SHP77 (cell line): ENCODE results near the gene SLC35E2B.
A peak's percentile ranks its signal among the peaks of the same experiment; 100 is the strongest.
"Not testable (repeated sequence)": the region's sequence is repeated elsewhere in the genome, so short reads cannot be mapped to it uniquely, and the experiment has no call there.

ENCODE experiments used
- DNase-seq, 2 experiments: peaks; one replicate each; lab custom pipeline; 2025; lab: John Stamatoyannopoulos, UW

Gene SLC35E2B

DNA sequence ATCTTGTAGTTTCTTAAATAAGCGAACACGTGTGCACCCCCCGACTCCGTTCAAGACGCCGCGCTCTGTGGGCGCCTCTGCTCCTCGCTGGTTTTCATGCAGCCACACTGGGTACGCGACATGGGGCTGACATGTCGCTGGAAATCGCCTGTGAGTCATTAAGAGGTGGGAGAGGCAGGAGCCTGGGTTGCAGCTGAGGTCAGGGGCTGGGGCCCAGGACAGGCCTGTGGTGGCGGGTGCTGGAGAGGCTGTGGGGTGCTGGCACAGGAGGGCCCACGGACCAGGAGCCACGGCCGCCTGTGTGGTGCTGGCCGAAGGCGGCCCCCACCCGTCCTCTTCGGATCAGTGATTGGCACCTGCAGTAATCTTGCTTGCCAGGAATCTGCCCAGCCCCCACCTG, 17.8 kb downstream of the SLC35E2B start:
- DNase-seq: not testable (repeated sequence)

DNA sequence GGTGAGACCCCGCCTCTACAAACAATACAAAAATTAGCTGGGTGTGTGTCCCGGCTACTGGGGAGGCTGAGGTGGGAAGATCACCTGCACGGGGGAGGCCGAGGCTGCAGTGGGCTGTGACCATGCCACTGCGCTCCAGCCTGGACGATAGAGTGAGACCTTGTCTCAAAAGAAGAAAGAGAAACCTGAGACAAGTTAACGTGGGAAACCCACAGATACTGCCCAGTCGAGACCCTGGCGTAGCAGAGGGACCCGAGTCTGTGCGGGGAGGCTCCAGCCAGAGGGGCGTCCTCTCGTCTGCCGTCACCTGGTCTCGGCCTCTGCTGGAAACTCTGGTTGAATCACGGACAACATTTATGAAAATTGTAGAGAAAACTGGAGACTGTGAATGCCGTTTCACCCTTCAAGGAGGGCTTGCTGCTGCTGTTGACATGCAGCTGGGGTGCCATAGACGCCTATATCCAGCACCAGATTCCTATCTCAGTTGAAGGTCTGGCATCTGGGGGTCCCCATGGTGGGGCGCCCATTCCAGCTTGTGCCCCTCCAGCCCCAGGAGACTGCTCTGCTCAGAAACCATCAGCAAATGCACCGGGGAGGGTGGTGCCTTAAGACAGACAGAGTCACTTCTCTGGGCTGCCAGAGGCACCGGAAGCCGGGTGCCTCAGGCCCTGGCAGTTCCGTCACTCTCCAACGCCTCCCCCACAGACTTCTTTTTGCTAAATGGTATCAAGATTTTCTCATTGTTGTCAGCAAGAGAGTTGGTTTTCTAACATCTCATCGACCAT, 20.2 kb downstream of the SLC35E2B start:
- DNase-seq: no peak

DNA sequence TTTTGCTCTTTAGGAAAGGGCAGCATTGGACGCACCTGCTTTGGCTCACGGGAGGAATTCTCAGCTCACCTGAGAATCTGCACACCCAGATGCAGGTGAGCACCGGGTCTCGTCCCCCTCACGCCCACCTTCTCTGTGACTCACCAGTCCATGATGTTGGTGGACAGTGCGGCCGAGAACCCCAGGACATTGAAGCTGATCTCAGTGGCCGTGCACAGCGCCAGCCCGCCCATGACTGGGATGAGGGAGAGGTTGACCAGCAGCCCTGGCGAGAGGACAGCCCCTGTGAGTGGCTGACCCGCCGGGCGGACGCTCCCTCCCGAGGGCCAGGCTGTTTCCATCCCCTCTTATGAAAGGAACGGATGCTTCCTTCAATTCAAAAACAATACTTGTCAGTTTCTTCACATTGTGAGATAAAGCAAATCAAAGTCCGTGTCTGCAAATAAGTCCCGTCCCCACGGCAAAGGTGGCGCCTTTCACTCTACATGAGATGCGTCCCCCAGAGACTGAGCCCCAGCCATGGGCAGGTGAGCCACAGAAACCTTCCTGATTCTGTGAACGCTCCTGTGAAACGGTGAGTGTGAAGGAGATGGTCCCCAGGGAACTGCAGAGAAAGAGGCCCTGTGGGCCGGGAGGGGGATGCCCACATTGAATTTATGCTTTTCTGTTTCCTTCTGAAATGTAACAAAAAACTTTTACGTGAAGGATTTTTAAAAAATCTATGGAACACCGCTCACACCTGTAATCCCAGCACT, 21.1 kb downstream of the SLC35E2B start:
- DNase-seq: no peak

DNA sequence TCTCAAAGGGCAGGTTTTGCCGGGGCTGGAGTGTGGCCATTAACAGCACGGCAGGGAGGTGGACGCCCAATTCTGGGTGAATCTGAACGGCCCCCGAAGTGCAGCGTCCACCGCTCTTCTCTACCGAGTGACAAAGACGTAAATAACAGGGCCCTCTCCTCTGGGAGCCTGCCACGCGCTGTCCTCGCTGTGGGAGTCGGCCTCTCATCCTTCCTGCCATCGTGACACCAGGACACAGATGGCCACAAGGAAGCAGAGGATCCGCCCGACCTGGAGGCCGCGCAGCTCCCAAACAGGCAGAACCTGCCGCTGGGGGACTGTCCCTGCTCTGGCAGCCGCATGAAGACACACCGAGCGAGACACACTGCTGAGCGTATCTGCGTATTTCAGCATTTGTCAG, 21.7 kb downstream of the SLC35E2B start:
- no peak for DNase-seq

DNA sequence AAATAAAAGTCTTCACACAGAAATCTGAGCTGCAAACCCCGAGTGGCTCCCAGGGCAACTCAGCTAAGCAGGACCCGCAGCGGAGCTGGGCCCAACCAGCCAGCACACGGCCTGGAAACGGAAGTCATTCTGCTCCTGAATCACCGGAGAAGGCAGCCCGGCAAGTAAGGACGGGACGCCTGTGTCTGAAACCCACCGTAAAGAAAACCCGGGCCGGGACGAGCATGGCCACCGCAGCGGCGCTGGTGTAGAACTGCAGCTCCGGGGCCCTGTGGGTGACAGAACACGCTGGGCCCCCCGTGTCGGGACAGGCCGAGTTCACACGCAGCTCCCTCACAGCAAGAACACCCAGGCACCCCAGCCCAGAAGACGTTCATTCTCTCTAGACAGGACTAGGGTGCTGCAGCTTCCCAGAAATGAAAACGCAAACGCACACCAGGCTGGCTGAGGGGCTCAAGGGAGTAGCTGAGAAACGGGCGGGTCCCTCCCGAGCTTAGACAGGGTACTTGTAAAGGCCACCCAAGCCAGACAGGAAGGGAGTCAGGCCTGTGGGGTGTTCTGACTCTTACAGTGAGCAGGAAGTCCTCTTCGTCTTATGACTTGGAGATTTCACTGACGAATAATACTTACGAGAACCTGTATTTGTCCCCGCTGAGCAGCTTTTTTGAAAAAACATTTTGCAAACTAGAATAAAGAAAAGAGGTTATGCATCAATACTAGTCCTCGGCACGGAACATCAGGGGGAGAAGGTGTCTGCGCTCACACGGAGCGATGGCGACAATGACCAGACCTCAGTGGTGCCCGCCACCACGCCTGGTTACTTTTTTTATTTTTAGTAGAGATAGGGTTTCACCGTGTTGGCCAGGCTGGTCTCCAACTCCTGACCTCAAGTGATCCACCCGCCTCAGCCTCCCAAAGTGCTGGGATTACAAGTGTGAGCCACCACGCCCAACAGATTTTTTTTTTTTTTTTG, 22.8 kb downstream of the SLC35E2B start:
- no peak for DNase-seq

DNA sequence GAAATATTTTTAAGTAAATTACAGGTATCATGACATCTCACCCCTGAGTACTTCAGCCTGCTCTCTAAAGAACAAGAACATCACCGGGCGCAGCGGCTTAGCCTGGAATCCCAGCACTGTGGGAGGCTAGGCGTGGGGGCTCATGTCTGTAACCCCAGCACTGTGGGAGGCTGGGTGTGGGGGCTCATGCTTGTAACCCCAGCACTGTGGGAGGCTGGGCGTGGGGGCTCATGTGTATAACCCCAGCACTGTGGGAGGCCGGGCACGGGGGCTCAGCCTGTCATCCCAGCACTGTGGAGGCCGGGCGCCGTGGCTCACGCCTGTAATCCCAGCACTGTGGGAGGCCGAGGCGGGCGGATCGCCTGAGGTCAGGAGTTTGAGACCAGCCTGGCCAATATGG, 26.1 kb downstream of the SLC35E2B start:
- no peak for DNase-seq

DNA sequence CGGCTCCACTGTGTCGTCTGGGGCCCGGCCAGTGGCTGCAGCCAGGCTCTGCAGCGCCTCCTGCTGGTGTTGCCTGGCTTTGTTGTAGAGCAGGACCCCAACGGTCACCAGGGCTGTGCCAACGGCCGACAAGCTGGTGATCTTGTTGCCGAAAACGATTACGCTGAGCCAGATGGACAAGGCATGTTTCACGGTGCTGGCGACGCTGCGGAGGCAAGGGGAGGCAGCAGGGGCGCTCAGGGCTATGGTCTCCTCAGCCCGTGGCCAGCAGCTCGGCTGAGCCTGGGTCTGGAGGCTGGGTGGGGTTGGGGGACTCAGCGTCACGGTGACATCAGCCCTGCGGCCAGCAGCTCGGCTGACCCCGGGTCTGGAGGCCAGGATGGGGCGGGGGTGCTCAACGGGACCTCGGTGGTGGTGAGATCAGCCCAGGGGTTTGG, 26.8 kb downstream of the SLC35E2B start:
- peak in 1 of 2 experiments; percentile 5 for DNase-seq

DNA sequence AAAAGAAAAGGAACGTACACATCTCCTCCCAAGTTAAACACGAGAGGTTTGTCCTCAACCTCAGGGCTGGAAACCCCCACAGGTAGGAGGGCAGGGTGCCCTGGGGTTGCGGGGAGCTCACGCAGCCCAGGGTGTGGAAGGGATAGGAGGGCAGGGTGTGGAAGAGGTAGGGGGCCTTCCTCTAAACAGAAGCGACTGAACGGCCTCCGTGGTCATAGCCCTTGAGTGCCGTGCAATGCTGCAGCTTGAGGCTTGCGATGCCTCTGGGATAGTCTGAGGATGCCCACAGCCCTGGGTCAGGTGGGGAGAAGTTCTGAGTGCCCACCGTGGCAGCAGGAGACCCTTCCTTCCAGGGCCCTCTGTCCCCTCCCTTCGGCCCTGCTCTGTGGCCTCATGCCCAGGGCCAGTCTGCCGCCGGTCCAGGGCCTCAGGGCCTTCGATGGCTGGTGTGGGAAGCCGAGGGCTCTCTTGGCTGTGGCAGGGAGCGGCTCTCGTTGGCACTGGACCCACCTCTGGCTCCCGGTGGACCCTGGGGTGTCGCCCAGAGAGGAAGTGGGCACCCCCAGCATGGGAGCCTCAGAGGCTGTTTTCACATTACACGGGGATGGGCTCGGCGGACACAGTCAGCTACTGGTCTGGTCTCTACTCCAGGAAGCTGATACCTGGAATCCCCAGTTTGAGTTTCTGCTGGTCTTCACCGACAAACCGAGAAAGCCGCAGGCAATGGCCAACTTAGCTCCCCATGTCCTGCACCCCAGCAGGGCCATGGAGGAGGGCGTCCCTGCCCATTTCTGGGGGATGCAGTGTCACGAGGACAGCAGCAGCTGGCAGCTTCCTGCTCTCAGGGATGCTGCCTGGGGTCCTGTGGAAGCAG, 27.4 kb downstream of the SLC35E2B start:
- no peak for DNase-seq

DNA sequence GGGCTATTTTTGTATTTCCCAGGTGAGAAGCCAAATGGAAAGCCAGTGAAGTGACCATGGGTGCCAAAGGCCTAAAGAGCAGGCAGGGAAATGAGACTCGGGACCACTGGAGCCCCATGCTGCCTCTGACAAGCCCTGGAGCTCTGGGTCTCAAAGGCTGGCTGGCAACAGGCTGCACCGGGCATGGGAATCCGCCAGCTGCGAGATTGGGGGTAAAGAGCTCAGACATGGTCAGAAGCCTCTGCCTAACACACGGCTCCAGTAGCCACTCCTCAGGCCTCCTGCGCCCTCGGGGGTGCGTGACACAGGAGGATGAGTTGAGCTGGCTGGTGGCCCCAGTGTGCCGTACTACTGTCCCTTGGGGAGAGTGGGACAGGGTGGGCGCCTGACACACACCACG, 28.3 kb downstream of the SLC35E2B start:
- not testable (repeated sequence) for DNase-seq

DNA sequence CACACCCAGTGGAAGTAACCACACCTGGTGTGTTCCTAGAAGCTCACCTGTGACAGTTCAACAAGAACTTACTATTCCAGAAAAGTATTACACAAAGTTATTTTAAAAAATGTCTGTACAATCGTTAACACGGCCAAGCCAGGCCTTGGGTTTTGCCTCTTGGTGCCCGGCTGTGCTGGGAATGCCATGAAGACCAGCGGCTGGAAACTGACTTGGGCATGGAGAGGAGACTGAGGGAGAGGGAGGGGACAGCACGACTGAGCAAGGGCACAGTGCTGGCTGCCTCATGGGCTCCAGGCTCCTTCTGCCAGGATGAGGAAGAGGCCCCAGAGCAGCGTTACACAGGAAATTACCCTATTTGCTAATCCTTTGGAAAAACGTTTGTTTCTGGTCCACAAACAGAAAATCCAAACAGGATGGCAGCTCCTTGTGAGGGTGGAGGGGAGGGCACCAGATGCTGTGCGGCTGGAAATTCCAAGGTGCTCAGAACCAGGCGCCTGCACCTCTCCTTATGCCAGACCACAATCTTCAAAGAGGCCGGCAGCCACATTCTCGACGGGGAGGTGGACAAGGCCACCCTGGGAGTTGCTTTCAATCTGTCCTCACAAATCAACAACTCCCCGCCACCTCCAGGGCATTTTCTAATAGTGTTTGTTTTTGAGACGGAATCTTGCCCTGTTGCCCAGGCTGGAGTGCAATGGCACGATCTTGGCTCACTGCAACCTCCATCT, 29.6 kb downstream of the SLC35E2B start:
- not testable (repeated sequence) for DNase-seq

DNA sequence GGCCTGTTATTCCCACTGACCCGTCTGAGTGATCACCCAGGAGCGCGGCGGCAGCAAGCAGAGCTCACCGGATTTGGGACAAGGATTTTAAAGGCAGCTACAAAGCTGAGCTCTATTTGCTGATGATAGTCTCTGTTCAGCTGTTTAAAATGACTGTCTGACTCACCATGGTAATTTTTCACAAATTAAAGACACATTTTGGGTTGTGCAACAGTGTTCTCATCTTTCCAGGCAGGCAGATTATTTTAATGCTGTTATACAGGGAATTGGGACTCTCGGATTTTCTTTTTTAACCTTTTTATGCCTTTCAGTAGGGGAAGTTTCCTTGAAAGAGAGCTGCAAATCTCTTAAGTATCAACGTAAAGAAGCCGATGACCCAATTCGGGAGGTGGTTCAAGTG, 30.2 kb downstream of the SLC35E2B start:
- DNase-seq: not testable (repeated sequence)

DNA sequence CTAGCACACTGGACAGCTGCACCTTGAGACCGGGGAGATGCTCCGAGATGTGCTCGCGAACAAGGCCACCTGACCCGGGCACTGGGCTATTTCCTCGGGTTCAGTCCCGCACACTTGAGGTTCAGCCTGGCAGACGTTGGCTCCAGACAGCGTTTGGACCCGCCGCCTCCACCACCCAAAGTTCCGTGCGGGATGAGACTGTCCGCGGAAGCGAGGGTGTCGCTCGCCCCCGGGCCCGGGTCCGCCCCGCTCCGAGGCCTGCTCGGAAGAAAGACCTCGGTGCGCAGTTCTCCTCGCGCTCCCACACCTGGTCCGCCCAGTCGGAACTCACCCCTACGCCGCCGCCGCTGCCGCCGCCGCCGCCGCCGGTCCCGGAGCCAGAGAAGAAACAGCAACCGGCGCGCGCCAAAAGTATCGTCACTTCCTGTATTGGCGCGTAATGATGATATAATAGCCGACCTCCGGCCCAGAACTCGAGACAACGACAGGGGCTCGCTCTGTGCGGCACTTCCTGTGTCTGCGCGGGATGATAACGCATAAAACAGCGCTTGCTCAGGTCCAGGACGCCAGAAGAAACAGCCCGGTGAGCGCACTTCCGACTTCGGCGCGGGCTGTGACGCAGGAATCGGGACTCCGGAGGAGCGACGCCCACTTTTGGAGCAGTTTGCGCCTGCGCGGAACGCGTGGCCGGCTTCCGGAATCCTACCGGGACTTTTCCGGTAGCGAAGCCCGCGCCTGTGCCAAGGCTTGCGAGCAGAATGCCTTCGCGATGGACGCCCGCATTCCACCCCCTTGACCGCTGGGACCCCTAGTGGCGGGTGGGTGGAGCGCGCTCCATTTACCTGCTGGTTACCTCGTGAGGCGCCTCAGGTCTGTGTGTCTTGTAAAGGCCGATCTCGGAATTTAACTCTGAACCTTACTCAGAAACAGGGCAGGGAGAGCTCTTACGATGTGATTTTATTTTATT, 33.7 kb downstream of the SLC35E2B start, which contains the start of gene CDK11B:
TSS of gene CDK11B (minus strand) at position 422 of the 967 bp plus-strand sequence. CDS start 1,519 bp downstream, outside the sequence.
- peak; percentile 79 to 85 for DNase-seq

DNA sequence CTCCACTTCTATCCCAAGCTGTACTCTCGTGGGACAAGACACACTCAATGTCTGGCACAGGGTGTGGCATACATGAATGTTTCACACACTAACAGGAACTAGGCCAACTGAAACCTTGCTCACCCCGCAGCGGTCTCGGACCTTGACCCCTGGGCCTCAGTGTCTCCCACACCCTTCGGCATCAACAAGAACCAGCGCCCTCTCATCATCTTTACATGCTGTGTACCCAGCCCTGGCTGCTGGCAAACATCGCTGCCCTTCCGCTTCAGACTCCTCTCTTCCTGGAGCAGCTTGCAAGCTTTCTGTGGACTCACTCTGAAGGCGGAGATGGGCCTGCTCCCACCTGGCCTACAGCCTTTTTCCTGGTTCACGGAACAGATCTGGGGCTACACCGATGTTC, 44.3 kb downstream of the SLC35E2B start:
- not testable (repeated sequence) for DNase-seq

DNA sequence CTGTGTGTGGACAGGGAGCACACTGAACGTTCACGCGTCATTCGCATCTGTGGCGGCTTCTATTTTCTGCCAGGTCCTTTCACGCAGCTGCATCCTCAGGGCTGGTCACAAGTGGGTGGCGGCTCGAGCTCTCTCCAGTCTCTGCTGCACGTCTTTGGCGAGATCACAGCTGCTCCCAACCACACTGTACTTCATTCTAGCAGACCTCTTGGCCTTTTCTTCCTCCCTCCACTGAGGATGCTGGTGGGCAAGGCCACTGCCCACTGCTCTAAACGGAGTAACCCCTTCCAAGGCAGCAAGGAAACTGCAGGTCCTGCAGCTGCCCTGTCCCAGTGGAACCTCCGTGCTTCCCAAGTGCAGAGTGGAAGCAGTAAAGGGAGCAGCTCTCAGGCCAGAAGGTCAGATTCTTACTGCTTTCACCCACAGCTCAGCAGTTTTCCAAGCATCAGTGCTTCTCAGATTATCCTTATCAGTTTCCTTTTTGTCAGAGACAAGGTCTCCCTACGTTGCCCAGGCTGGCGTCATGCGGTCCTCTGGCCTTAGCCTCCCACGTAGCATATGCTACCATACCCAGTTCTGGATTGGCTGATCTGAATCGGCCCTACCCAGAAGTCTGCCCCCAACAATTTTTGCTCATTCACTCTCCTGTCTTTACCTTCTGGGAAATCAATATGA, 44.9 kb downstream of the SLC35E2B start:
- DNase-seq: not testable (repeated sequence)

DNA sequence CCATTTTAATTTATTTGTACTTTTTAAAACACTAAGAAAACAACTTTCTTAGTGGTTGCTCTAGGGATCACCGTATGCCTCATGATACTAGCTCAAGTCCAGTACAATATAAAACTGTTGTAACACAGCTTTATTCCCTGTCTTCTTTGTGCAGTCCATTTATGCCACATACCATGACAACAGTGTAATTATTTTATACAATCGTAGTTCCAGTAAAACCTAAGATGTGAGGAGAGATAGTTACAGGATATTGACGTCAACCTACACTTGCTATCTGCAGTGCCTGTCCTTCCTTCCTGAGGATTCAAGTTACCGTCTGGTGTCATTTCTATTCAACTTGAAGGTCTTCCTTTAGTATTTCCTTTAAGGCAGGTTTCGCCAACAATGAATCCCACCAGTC, 46.3 kb downstream of the SLC35E2B start:
- not testable (repeated sequence) for DNase-seq

DNA sequence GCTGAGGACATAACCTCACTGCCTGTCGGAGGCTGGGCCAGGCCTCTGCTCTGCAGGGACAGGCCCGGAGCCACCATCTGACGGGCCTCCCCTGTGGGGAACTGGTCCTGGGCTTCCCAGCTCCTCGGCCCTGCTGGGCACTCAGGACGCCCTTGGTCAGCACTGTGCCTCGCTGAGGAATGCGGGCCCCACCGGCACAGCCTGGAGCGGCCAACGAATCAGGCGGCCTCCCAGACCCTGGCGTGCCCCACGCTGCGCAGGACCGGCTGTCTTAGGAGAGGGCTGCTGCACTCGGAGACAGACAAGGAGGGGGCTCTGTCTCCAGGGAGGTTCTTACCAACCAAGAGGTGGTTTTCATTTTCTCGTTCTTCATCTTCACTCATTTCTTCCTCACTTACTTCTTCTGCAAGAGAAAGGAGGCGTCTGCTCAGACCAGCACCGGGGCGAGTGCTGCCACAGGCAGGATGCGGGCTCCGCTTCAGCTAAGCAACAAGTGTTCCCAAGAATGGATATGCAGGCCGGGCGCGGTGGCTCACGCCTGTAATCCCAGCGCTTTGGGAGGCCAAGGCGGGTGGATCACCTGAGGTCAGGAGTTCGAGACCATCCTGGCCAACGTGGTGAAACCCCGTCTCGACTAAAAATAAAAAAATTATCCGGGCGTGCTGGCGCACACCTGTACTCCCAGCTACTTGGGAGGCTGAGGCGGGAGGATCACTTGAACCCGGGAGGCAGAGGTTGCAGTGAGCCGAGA, 51.7 kb downstream of the SLC35E2B start:
- DNase-seq: not testable (repeated sequence)

DNA sequence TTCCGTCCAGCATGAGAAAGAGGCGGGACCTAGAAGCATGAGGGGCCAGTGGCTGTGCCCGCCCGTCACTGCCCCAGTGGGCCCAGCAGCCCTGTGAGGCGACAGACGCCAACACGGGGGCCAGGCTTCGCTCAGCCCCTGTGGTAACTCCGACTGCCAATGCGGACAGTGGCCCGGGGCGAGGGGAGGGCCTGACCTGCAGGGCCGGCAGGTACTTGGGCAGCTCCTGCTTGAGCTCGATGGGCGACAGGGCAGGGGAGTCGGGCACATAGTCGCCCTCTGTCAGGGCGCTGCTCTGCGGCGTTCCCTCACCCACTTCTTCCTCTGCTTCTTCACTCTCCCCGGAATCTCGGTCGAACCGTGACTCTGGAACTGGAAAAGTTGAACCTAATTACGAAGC, 52.5 kb downstream of the SLC35E2B start:
- DNase-seq: not testable (repeated sequence)

DNA sequence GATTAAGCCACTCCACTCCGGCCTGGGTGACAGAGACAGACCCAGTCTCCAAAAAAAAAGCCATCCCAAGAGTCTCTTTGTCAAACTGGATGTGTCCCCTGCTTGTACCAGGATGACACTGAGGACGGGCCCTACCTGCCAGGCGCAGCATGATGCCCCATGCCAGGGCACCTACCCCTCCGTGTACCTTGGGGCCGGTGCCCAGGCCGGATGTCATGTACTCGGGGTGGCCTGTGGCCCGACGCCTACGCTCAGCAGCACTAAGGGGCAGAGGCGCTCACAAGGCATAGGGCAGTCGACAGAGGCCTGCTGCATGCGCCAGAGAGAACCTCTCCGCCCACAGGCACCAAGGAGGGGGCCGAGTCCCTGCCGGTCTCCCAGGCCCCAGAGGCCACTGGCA, 53.2 kb downstream of the SLC35E2B start:
- not testable (repeated sequence) for DNase-seq
